ENCODE measurements around the gene SPOCK1. TPM values are rescaled to one million over a fixed set of nuclear protein-coding genes. Genes with fewer than 3 reads are reported as not detected.

Gene SPOCK1
- total RNA-seq, 1 donor from 2014 or later = 900 TPM

DNA sequence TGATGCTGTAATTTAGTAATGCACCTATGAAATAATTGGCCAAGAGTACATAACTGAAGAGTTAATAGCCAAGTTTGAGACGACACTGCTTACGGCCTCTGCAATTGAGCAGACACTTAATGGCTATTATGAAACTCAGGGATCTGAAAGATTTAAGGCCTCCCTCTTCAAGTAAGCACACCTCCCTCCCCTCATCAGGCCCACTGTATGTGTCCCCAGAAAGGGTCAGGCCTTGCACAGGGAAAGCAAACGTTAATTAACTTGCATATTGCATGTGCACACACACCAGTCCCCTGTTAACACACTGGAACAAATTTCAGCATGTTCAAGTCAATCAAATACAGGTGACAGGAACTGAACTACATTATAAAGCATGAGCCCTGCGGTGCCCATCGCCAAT lies 163.6 kb downstream of the SPOCK1 start:
- peaks cover 13% of the 10 kb centered on the region for H3K36me3 Mint-ChIP-seq (ENCODE audit: unreplicated experiment)
- H3K4me1 Mint-ChIP-seq (ENCODE audit: unreplicated experiment) = peaks cover 17% of the 10 kb centered on the region
- no peak overlapping the region for H3K27ac Mint-ChIP-seq (ENCODE audit: unreplicated experiment)

DNA sequence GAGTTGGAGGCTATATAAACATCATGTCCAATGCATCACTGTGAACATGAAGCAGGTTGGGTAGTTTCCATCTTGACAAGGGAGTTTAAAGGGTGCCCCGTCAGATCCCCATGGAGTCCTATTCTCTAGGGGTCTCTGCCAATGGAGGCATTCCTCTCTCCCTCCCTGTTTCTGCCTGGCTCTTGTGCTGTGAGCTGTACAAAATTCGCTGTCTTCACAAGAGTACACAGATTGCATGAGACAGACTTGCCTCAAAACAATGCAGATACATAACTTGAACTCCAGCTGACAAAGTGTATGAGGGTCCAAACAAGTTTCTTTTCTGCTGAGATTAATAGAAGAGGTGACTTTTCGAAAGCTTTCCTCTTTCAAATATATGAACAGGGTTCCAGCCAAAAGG lies 165.2 kb downstream of the SPOCK1 start:
- H3K27me3 Mint-ChIP-seq (ENCODE audit: unreplicated experiment) = no peaks in the 10 kb centered on the region
- peaks cover 5% of the 10 kb centered on the region for H3K36me3 Mint-ChIP-seq (ENCODE audit: unreplicated experiment)
- H3K4me1 Mint-ChIP-seq (ENCODE audit: unreplicated experiment) = peaks cover 17% of the 10 kb centered on the region
- TF ChIP-seq, protein P1, sequence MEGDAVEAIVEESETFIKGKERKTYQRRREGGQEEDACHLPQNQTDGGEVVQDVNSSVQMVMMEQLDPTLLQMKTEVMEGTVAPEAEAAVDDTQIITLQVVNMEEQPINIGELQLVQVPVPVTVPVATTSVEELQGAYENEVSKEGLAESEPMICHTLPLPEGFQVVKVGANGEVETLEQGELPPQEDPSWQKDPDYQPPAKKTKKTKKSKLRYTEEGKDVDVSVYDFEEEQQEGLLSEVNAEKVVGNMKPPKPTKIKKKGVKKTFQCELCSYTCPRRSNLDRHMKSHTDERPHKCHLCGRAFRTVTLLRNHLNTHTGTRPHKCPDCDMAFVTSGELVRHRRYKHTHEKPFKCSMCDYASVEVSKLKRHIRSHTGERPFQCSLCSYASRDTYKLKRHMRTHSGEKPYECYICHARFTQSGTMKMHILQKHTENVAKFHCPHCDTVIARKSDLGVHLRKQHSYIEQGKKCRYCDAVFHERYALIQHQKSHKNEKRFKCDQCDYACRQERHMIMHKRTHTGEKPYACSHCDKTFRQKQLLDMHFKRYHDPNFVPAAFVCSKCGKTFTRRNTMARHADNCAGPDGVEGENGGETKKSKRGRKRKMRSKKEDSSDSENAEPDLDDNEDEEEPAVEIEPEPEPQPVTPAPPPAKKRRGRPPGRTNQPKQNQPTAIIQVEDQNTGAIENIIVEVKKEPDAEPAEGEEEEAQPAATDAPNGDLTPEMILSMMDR (IDR thresholded peaks at IDR 0.05) = no peak
- no peak for DNase-seq (ENCODE audit: extremely low spot score, unreplicated experiment)
- H3K4me3 Mint-ChIP-seq (ENCODE audit: unreplicated experiment) = no peak overlapping the region
- H3K9me3 Mint-ChIP-seq (ENCODE audit: unreplicated experiment) = no peaks in the 10 kb centered on the region
- H3K27ac Mint-ChIP-seq (ENCODE audit: unreplicated experiment) = no peak overlapping the region

More for the DNA sequence above, 163.6 kb downstream of the SPOCK1 start:
- TF ChIP-seq, protein P1 (IDR thresholded peaks at IDR 0.05) = no peak
- H3K9me3 Mint-ChIP-seq (ENCODE audit: unreplicated experiment) = no peaks in the 10 kb centered on the region
- no peak for DNase-seq (ENCODE audit: extremely low spot score, unreplicated experiment)
- H3K4me3 Mint-ChIP-seq (ENCODE audit: unreplicated experiment) = no peak overlapping the region
- no peaks in the 10 kb centered on the region for H3K27me3 Mint-ChIP-seq (ENCODE audit: unreplicated experiment)

- Mint-ChIP-seq H3K27me3 (ENCODE audit: unreplicated experiment) (no peaks in the 10 kb centered on the region), H3K4me1 (ENCODE audit: unreplicated experiment) (peaks cover 17% of the 10 kb centered on the region), H3K9me3 (ENCODE audit: unreplicated experiment) (no peaks in the 10 kb centered on the region), H3K4me3 (ENCODE audit: unreplicated experiment) (no peak overlapping the region), H3K36me3 (ENCODE audit: unreplicated experiment) (peaks cover 2% of the 10 kb centered on the region), H3K27ac (ENCODE audit: unreplicated experiment) (no peak overlapping the region)
- TF ChIP-seq, protein P1 (IDR thresholded peaks at IDR 0.05) = no peak
- no peak for DNase-seq (ENCODE audit: extremely low spot score, unreplicated experiment)
These were observed 165.7 kb downstream of the SPOCK1 start for GRCh38 chr5:137333475-137333874.

DNA sequence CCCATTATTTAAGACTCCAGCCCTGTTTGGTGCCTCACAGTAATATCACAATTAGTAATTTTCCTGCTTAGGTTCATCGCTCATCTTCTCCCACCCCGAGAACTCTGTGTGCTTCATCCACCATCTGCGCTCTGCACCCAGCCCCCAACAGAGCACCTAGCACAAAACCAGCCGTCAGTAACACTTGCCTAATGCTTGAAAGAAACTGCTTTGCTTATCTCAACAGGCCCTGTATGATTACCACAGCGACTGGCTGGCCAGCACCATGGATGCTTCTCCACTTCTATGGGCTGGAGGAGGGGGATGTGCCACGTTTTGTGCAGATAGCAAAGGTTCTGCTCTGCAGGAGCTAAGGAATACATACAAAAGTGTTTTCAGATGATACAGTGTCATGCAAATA lies 166.8 kb downstream of the SPOCK1 start:
- peaks cover 2% of the 10 kb centered on the region for H3K36me3 Mint-ChIP-seq (ENCODE audit: unreplicated experiment)
- TF ChIP-seq, protein P1 (IDR thresholded peaks at IDR 0.05) = no peak
- H3K27me3 Mint-ChIP-seq (ENCODE audit: unreplicated experiment) = no peaks in the 10 kb centered on the region
- no peak for DNase-seq (ENCODE audit: extremely low spot score, unreplicated experiment)
- H3K9me3 Mint-ChIP-seq (ENCODE audit: unreplicated experiment) = no peaks in the 10 kb centered on the region
- no peak overlapping the region for H3K27ac Mint-ChIP-seq (ENCODE audit: unreplicated experiment)
- peaks cover 17% of the 10 kb centered on the region for H3K4me1 Mint-ChIP-seq (ENCODE audit: unreplicated experiment)
- no peak overlapping the region for H3K4me3 Mint-ChIP-seq (ENCODE audit: unreplicated experiment)

DNA sequence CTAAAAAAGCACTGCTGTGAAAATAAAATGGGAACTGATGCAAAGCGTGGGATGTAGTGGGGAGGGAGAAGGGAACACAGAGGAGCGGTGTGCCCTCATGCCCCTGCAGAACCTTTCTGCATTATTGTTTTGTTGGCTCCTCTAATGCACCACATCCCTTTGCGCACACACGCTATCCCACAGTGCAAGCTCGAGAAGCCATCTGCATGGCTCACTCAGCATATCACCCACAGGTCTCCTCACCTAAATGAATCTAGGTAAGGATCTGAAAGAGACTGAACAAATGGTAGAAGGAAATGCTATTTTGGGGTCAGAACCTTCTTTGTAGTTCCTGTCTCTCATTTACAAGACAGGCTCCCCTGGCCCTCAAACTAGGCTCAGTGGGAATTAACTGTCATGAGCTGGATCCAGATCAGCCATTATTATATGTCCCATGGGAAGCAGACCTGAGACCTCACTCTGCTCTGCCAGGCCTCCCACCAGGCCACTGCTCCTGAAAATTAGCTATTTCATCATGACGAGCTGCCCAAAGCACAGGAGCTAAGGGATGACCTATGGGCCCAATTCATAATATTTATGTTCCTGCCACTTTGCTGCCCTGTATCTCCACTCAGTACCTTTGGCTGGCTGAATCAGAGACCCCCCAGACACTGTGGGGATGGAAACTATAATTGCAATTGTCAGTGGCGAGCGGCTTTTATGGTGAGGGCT lies 169.4 kb downstream of the SPOCK1 start:
- Mint-ChIP-seq H3K4me3 (ENCODE audit: unreplicated experiment) (no peak overlapping the region), H3K27ac (ENCODE audit: unreplicated experiment) (no peak overlapping the region), H3K36me3 (ENCODE audit: unreplicated experiment) (peaks cover 2% of the 10 kb centered on the region), H3K4me1 (ENCODE audit: unreplicated experiment) (peaks cover 3% of the 10 kb centered on the region), H3K9me3 (ENCODE audit: unreplicated experiment) (no peaks in the 10 kb centered on the region), H3K27me3 (ENCODE audit: unreplicated experiment) (no peaks in the 10 kb centered on the region)
- DNase-seq (ENCODE audit: extremely low spot score, unreplicated experiment) = no peak
- TF ChIP-seq, protein P1 (IDR thresholded peaks at IDR 0.05) = no peak

All from osteocyte (in vitro differentiated cells).